ENCODE data around the gene ZNRF3. TPM values are rescaled to one million over a fixed set of nuclear protein-coding genes. Genes with fewer than 3 reads are reported as not detected.

ZNRF3 gene
- polyA plus RNA-seq, 1 donor (not counting 4 experiments of a cell fraction or from before 2014, with no cell fraction given), result 2.6 TPM

DNA sequence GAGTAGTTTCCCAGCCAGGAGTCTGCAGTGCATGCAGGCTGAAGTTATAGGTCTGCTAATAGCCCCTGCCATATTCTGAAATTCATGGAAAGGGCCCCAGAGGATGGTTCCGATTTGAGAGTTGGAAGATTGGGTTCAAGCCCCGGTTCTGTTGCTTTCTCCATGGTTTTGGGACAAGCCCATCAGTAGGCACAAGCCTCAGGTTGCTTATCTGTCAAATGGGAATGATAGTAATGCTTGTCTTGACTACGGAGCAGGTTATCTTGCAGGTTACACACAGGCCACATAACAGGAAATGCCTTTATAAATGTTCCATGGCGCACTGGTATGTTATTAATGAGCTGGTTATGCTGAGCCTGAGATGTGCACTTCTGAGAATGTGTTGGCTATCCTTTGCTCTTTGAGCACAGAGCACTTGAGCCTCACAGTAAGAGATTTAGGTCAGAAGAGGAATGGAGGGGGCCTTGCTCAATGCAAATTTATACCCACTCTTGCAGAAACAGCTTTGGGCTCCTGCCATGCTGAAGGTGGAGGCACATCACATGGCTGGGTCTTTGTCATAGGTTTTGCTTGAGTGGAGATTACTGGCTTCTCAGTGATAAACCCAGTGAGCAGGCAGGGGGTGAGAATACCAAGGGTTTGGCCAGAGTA, 47.1 kb downstream of the ZNRF3 start:
- no peak overlapping the region for H3K27ac ChIP-seq (ENCODE audit: control insufficient read depth, insufficient read depth, low read length)
- no peaks in the 10 kb centered on the region for H3K9me3 ChIP-seq (ENCODE audit: control insufficient read depth, low read depth, low read length)
- no peaks in the 10 kb centered on the region for H4K20me1 ChIP-seq (ENCODE audit: control insufficient read depth, extremely low read depth, insufficient read depth, low read length)
- H3K79me2 ChIP-seq (ENCODE audit: control insufficient read depth, insufficient read depth, low read length), result peaks cover 9% of the 10 kb centered on the region
- FAIRE-seq, result no peak
- no peaks in the 10 kb centered on the region for H3K4me1 ChIP-seq (ENCODE audit: control insufficient read depth, extremely low read depth, insufficient read depth, low read length)
- dilution Hi-C loops (cut with MboI; ENCODE audit: extremely low pct_ligation_motif_present, low sequenced_read_pairs), result no loop called here
- H2AFZ ChIP-seq (ENCODE audit: control insufficient read depth, low read length), result no peak overlapping the region
- no peak for DNase-seq (ENCODE audit: low read depth, low spot score)
- no peaks in the 10 kb centered on the region for H3K9me1 ChIP-seq (ENCODE audit: control insufficient read depth, extremely low read depth, insufficient read depth, low read length)
- no peaks in the 10 kb centered on the region for H3K36me3 ChIP-seq (ENCODE audit: control insufficient read depth in 2 of 2, extremely low read depth in 1 of 2, insufficient read depth in 2 of 2, low read length in 2 of 2)
- no peaks in the 10 kb centered on the region for H3K27me3 ChIP-seq (ENCODE audit: control insufficient read depth, extremely low read depth, insufficient read depth, low read length)
- H3K4me3 ChIP-seq (ENCODE audit: control insufficient read depth in 2 of 3, extremely low read depth in 1 of 3, insufficient read depth in 2 of 3, low read depth in 1 of 3, low read length in 3 of 3), result no peak overlapping the region
- TF ChIP-seq, protein P1, sequence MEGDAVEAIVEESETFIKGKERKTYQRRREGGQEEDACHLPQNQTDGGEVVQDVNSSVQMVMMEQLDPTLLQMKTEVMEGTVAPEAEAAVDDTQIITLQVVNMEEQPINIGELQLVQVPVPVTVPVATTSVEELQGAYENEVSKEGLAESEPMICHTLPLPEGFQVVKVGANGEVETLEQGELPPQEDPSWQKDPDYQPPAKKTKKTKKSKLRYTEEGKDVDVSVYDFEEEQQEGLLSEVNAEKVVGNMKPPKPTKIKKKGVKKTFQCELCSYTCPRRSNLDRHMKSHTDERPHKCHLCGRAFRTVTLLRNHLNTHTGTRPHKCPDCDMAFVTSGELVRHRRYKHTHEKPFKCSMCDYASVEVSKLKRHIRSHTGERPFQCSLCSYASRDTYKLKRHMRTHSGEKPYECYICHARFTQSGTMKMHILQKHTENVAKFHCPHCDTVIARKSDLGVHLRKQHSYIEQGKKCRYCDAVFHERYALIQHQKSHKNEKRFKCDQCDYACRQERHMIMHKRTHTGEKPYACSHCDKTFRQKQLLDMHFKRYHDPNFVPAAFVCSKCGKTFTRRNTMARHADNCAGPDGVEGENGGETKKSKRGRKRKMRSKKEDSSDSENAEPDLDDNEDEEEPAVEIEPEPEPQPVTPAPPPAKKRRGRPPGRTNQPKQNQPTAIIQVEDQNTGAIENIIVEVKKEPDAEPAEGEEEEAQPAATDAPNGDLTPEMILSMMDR (optimal IDR thresholded peaks at IDR 0.05 in 1 of 3, IDR thresholded peaks at IDR 0.05 in 1 of 3, conservative IDR thresholded peaks at IDR 0.05 in 1 of 3; ENCODE audit: extremely low read depth in 1 of 3, insufficient read depth in 2 of 3, low read length in 3 of 3), result no peak
- TF ChIP-seq EZH2 (IDR thresholded peaks at IDR 0.05; ENCODE audit: low read length), result no peak
- no peak overlapping the region for H3K4me2 ChIP-seq (ENCODE audit: control insufficient read depth, extremely low read depth, insufficient read depth, low read depth, low read length)
- H3K9ac ChIP-seq (ENCODE audit: control insufficient read depth, extremely low read depth, insufficient read depth, low read length), result no peak overlapping the region

DNA sequence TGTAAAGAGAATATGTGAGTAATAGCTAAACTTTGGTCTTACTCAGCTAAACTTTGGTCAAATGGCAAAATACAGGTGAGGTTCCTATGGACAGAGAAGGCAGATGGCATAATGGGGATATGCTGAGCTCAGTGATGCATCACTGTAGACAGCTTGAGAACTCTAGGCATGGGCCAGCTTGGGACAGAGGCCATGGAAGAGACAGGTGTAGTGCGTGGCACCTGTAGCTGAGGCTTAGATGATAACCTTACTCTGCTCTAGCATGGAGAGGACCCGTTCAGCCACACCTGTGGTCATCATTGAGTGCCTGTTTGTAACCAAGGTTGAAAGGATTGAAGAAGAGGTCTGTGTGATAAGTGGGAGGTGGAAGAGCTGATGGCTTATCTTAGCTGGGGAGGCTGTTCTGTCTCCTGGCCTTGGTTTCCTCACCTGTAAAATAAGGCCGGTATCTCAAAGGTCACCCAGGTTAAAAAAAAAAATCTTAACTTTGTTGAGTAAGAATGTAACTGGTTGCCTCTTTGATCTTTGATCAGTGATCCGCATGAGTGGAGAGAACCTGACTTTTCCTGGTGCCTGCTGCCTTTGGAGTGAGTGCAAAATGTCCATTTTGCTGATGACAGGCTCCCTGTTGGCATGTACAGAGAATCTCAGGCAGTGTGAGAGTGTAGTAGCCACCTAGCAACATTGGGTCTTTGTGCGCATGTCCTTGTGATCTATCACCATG, 48.6 kb downstream of the ZNRF3 start:
- no peak overlapping the region for H3K27ac ChIP-seq (ENCODE audit: control insufficient read depth, insufficient read depth, low read length)
- H3K4me1 ChIP-seq (ENCODE audit: control insufficient read depth, extremely low read depth, insufficient read depth, low read length), result no peaks in the 10 kb centered on the region
- H4K20me1 ChIP-seq (ENCODE audit: control insufficient read depth, extremely low read depth, insufficient read depth, low read length), result no peaks in the 10 kb centered on the region
- no peaks in the 10 kb centered on the region for H3K9me3 ChIP-seq (ENCODE audit: control insufficient read depth, low read depth, low read length)
- H3K36me3 ChIP-seq (ENCODE audit: control insufficient read depth in 2 of 2, extremely low read depth in 1 of 2, insufficient read depth in 2 of 2, low read length in 2 of 2), result no peaks in the 10 kb centered on the region
- H2AFZ ChIP-seq (ENCODE audit: control insufficient read depth, low read length), result no peak overlapping the region
- H3K9me1 ChIP-seq (ENCODE audit: control insufficient read depth, extremely low read depth, insufficient read depth, low read length), result no peaks in the 10 kb centered on the region
- no peak for TF ChIP-seq EZH2 (IDR thresholded peaks at IDR 0.05; ENCODE audit: low read length)
- TF ChIP-seq, protein P1 (optimal IDR thresholded peaks at IDR 0.05 in 1 of 3, IDR thresholded peaks at IDR 0.05 in 1 of 3, conservative IDR thresholded peaks at IDR 0.05 in 1 of 3; ENCODE audit: extremely low read depth in 1 of 3, insufficient read depth in 2 of 3, low read length in 3 of 3), result no peak
- DNase-seq (ENCODE audit: low read depth, low spot score), result no peak
- no peak for FAIRE-seq
- no peak overlapping the region for H3K4me3 ChIP-seq (ENCODE audit: control insufficient read depth in 2 of 3, extremely low read depth in 1 of 3, insufficient read depth in 2 of 3, low read depth in 1 of 3, low read length in 3 of 3)
- peaks cover 6% of the 10 kb centered on the region for H3K79me2 ChIP-seq (ENCODE audit: control insufficient read depth, insufficient read depth, low read length)
- H3K4me2 ChIP-seq (ENCODE audit: control insufficient read depth, extremely low read depth, insufficient read depth, low read depth, low read length), result no peak overlapping the region
- H3K27me3 ChIP-seq (ENCODE audit: control insufficient read depth, extremely low read depth, insufficient read depth, low read length), result no peaks in the 10 kb centered on the region
- no peak overlapping the region for H3K9ac ChIP-seq (ENCODE audit: control insufficient read depth, extremely low read depth, insufficient read depth, low read length)
- dilution Hi-C loops (cut with MboI; ENCODE audit: extremely low pct_ligation_motif_present, low sequenced_read_pairs), result no loop called here
